WTC11 (cell line): Measurements from ENCODE around the gene ADAM8. TPM values are rescaled to one million over a fixed set of nuclear protein-coding genes. Genes with fewer than 3 reads are reported as not detected.
A peak's percentile ranks its signal among the peaks of the same experiment; 100 is the strongest.

ENCODE experiments used
- ATAC-seq: fragments of 200-7000 bp; cut with Tn5 transposase; 2 replicates; pipeline ENCODE4 v1.10.0; 2021; ENCODE audit warnings: mild to moderate bottlenecking, moderate library complexity
- Bru-seq: library from RNA; stranded (reverse); fragments of 400-500 nt; gene quantifications from one replicate; lab custom pipeline; 2021; lab: Mats Ljungman, UMichigan
- CTCF ChIA-PET: fragments of 300-600 bp; sonication (Branson Sonifier 250); formaldehyde crosslinking; loops from one replicate; lab custom pipeline; 2021; ENCODE audit warnings: antibody characterized with exemption; lab: Charles Lee
- POLR2A ChIA-PET: fragments of 350-600 bp; sonication (Branson Sonifier 250); formaldehyde crosslinking; loops from one replicate; lab custom pipeline; 2021; ENCODE audit warnings: antibody characterized with exemption; lab: Charles Lee
- DNase-seq: peaks from one replicate; pipeline ENCODE4 v3.0.0; 2021; ENCODE audit warnings: low spot score
- H3K27ac Mint-ChIP-seq: 2 replicates; pipeline ENCODE4 v1.8.0; 2021; ENCODE audit warnings: mixed read lengths
- H3K27me3 Mint-ChIP-seq: 2 replicates; pipeline ENCODE4 v1.8.0; 2021; ENCODE audit warnings: low read depth, mild to moderate bottlenecking, moderate library complexity, mixed read lengths
- H3K36me3 Mint-ChIP-seq: 2 replicates; pipeline ENCODE4 v1.8.0; 2021; ENCODE audit warnings: mixed read lengths
- H3K4me1 Mint-ChIP-seq: 2 replicates; pipeline ENCODE4 v1.8.0; 2022; ENCODE audit warnings: mixed read lengths
- H3K4me3 Mint-ChIP-seq: 2 replicates; pipeline ENCODE4 v1.8.0; 2021; ENCODE audit warnings: mild to moderate bottlenecking, moderate library complexity, mixed read lengths
- H3K9me3 Mint-ChIP-seq: 2 replicates; pipeline ENCODE4 v1.8.0; 2021; ENCODE audit warnings: mixed read lengths
- ESRRA ChIP-seq: sonication (generic); formaldehyde crosslinking; IDR thresholded peaks from 2 replicates; pipeline ENCODE4 v1.8.1; 2022; ENCODE audit warnings: mild to moderate bottlenecking, missing genetic modification reagents, borderline replicate concordance
- FOXP1 ChIP-seq: sonication (generic); formaldehyde crosslinking; IDR thresholded peaks from 2 replicates; pipeline ENCODE4 v1.8.0; 2022; ENCODE audit warnings: missing genetic modification reagents, mild to moderate bottlenecking, moderate library complexity, borderline replicate concordance
- MYBL2 ChIP-seq: sonication (generic); formaldehyde crosslinking; IDR thresholded peaks from 2 replicates; pipeline ENCODE4 v1.8.1; 2023; ENCODE audit warnings: mild to moderate bottlenecking, moderate library complexity, missing genetic modification reagents
- NFATC4 ChIP-seq: fragments of 250-450 bp; sonication (Bioruptor Pico); IDR thresholded peaks from 2 replicates; pipeline ENCODE4 v1.9.0; 2021; ENCODE audit warnings: mild to moderate bottlenecking
- NFYB ChIP-seq: sonication (generic); formaldehyde crosslinking; conservative IDR thresholded peaks from 2 replicates; pipeline ENCODE4 v1.8.0; 2022; ENCODE audit warnings: low read depth, missing genetic modification reagents
- PRRX2 ChIP-seq: fragments of 250-450 bp; sonication (Bioruptor Pico); IDR thresholded peaks from 2 replicates; pipeline ENCODE4 v1.8.0; 2021; ENCODE audit warnings: mild to moderate bottlenecking
- RORB ChIP-seq: fragments of 250-450 bp; sonication (Bioruptor Pico); IDR thresholded peaks from 2 replicates; pipeline ENCODE4 v1.9.0; 2021; ENCODE audit warnings: mild to moderate bottlenecking
- SP1 ChIP-seq: sonication (generic); formaldehyde crosslinking; conservative IDR thresholded peaks from 2 replicates; pipeline ENCODE4 v1.8.1; 2022; ENCODE audit warnings: missing genetic modification reagents
- ZNF263 ChIP-seq: sonication (generic); formaldehyde crosslinking; IDR thresholded peaks from 2 replicates; pipeline ENCODE4 v1.8.1; 2022; ENCODE audit warnings: low read depth, mild to moderate bottlenecking, moderate library complexity, missing genetic modification reagents
- long read RNA-seq, 3 experiments: library from RNA in 1 of 3; library from capped mRNA in 1 of 3; library from polyadenylated mRNA in 1 of 3; unstranded in 2 of 3; stranded (forward) in 1 of 3; transcript quantifications; one replicate each; pipeline ENCODE4 v2.0.0, GENCODE V29; 2021
- total RNA-seq: library from RNA; stranded (reverse); gene quantifications from 3 replicates; pipeline ENCODE4 v1.2.3, GENCODE V29; 2021
- TF ChIP-seq, protein P1 (sequence below): sonication (generic); formaldehyde crosslinking; IDR thresholded peaks from 2 replicates; pipeline ENCODE4 v1.8.0; 2022; ENCODE audit warnings: mild to moderate bottlenecking, missing genetic modification reagents
- TF ChIP-seq, protein P2 (sequence below): sonication (generic); formaldehyde crosslinking; IDR thresholded peaks from 2 replicates; pipeline ENCODE4 v1.8.1; 2023; ENCODE audit warnings: mild to moderate bottlenecking, missing genetic modification reagents
- TF ChIP-seq, protein P3 (sequence below): sonication (generic); formaldehyde crosslinking; IDR thresholded peaks from 2 replicates; pipeline ENCODE4 v1.8.1; 2023; ENCODE audit warnings: mild to moderate bottlenecking, missing genetic modification reagents, borderline replicate concordance
- TF ChIP-seq, protein P4 (sequence below): sonication (generic); formaldehyde crosslinking; IDR thresholded peaks from 2 replicates; pipeline ENCODE4 v1.8.0; 2022; ENCODE audit warnings: missing genetic modification reagents

Gene ADAM8
- total RNA-seq (7.2 to 9.5 TPM (median 7.2 TPM) in 3 replicates), Bru-seq, nascent RNA (percentile 19 among the genes with signal in this experiment)
- long read RNA-seq, experiment 1, transcript ADAM8-202 (23 exons, 3,279 nt), result major isoform, 6 of 11 reads
- long read RNA-seq, experiment 1, partial matches to known transcripts, result 1 of 11 reads
- long read RNA-seq, experiment 1, other reads (novel, unspliced or antisense), result 4 of 11 reads
- long read RNA-seq, experiment 2, partial matches to known transcripts, result 1 of 5 reads
- long read RNA-seq, experiment 2, other reads (novel, unspliced or antisense), result 1 of 5 reads
- long read RNA-seq, experiment 3, result 0 reads

DNA sequence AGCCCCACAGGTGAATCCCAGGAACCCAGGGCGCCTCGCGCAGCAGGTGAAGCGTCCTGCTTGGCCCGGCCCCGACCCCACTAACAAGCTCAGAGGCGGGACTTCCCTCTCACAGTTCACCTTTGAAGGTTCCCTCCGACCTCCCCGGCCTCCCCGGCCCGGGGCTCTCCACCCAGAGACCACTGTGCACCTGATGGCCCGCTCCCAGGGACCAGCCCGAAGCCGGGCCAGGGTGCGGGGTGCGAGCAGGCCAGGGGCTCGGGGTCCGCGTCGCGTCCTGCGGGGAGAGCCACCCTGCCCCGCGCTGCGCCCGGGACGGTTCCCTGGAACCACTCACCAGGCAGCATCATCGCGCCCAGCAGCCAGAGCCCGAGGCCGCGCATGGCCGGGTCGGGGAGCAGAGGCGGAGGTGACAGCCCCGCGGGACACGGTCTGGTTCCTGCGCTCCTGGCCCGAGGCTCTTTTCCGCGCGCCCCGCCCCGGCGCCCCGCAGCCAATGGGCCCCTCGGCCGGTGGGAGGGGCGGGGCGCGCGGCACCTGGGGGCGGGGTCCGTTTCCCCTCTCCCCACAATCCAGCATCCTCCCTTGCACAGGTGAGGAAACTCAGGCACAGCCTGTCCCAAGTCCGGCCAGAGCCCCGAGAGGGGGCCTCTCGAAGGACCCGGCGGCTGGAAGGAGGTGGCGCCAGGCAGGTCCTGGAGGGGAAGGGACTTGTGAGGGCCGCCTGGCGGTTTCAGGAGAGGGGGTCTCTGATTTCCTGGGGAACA, at the start of gene ADAM8:
TSS of gene ADAM8 (minus strand) at position 434 of the 767 bp plus-strand sequence. CDS start at position 383, 51 bp downstream.
- ATAC-seq, result peak; percentile 88
- TF ChIP-seq MYBL2, result no peak
- TF ChIP-seq, protein P1, sequence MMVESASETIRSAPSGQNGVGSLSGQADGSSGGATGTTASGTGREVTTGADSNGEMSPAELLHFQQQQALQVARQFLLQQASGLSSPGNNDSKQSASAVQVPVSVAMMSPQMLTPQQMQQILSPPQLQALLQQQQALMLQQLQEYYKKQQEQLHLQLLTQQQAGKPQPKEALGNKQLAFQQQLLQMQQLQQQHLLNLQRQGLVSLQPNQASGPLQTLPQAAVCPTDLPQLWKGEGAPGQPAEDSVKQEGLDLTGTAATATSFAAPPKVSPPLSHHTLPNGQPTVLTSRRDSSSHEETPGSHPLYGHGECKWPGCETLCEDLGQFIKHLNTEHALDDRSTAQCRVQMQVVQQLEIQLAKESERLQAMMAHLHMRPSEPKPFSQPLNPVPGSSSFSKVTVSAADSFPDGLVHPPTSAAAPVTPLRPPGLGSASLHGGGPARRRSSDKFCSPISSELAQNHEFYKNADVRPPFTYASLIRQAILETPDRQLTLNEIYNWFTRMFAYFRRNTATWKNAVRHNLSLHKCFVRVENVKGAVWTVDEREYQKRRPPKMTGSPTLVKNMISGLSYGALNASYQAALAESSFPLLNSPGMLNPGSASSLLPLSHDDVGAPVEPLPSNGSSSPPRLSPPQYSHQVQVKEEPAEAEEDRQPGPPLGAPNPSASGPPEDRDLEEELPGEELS (CRISPR knock-in tag), result 0 out of 2 replicates have a peak, but pooled peaks have one; percentile 60
- no peak for TF ChIP-seq RORB
- TF ChIP-seq, protein P2, sequence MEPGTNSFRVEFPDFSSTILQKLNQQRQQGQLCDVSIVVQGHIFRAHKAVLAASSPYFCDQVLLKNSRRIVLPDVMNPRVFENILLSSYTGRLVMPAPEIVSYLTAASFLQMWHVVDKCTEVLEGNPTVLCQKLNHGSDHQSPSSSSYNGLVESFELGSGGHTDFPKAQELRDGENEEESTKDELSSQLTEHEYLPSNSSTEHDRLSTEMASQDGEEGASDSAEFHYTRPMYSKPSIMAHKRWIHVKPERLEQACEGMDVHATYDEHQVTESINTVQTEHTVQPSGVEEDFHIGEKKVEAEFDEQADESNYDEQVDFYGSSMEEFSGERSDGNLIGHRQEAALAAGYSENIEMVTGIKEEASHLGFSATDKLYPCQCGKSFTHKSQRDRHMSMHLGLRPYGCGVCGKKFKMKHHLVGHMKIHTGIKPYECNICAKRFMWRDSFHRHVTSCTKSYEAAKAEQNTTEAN (CRISPR knock-in tag), result no peak
- 0 out of 2 replicates have a peak, but pooled peaks have one; percentile 20 for TF ChIP-seq ZNF263 (CRISPR knock-in tag)
- 0 out of 2 replicates have a peak, but pooled peaks have one; percentile 36 for TF ChIP-seq ESRRA (CRISPR knock-in tag)
- peak; percentile 74 for TF ChIP-seq SP1
- Mint-ChIP-seq H3K36me3 (no peaks in the 10 kb centered on the region), H3K27me3 (no peaks in the 10 kb centered on the region), H3K4me3 (peak within 1 kb of the TSS; percentile 54), H3K9me3 (no peaks in the 10 kb centered on the region), H3K27ac (no peak within 1 kb of the TSS), H3K4me1 (peaks cover 6% of the 10 kb centered on the region; the same call in 1 of the 2 replicates)
- peak; percentile 87 for DNase-seq
- POLR2A ChIA-PET, result no interaction called here
- CTCF ChIA-PET, result interaction anchor here (0.7 to 2.8 kb wide), 10 partner anchors 9 to 133 kb away, joined by 3 to 23 read pairs (median 6); no protein-coding TSS in a partner anchor

DNA sequence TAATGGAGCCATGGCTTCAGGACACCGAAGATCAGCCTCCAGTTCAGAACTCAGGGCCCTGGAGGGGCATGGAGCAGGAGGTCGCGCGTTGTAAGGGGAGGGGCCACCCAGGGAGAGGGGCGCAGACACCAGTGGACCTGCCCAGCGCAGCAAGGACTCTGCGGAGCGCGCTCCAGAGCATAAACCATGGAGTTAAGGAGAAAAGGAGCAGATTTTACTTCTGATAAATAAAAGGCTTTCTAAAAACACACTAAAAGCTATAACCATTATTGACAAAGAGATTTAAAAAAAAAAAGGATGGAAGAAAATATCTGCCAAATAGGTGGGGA, 49.5 kb upstream of the ADAM8 start:
- ChIA-PET CTCF (no interaction called here), POLR2A (no interaction called here)
- Mint-ChIP-seq H3K27me3 (peaks cover 68% of the 10 kb centered on the region), H3K4me1 (peaks cover 14% of the 10 kb centered on the region), H3K36me3 (no peaks in the 10 kb centered on the region), H3K4me3 (peak overlapping the region; percentile 66), H3K27ac (no peak overlapping the region), H3K9me3 (peaks cover 3% of the 10 kb centered on the region; the same call in 1 of the 2 replicates)
- DNase-seq (peak; percentile 18), ATAC-seq (no peak)
- no peak for TF ChIP-seq FOXP1
- TF ChIP-seq NFATC4, result no peak
- no peak for TF ChIP-seq PRRX2 (CRISPR knock-in tag)
- TF ChIP-seq, protein P1 (CRISPR knock-in tag), result no peak

DNA sequence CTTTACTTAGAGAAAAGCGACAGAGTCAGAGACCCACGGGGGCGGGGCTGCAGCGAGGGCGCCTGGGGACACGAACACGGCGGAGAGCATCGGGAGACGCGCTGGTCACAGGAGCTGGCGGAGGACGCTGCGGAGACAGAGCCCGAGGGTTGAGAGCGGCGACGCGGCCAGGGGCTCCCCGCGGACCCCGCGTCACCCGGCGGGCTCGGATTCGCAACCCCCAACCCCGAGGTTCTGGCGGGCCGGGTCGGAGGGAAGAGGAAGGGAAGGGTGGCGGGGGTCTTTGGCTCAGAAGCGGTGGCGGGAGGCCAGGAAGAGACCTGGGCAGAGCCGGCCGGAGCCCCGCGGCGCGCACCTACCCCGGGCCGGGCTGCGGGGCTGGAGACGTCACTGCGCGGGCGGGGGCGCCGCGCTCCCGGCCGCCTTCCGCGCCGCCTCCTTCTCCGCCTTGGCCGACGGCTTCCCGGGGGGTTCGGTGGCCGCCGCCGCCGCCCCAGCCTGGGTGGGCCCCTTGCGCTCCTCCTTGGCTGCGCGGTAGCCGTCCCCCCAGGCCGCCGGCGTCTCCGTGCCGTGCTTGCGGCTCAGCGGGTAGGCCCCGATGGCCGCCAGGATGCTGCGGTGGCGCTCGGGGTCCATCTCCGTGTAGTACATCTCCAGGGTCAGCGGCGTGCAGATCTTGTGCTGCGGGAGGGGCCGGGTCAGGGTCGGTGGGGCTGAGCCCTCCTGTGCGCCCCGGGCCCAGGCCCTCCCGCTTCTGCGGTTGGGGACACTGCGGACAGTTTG, 49.0 kb upstream of the ADAM8 start:
- Mint-ChIP-seq H3K4me1 (peaks cover 14% of the 10 kb centered on the region), H3K27me3 (peaks cover 62% of the 10 kb centered on the region), H3K4me3 (peak overlapping the region; percentile 70), H3K27ac (no peak overlapping the region), H3K9me3 (peaks cover 3% of the 10 kb centered on the region; the same call in 1 of the 2 replicates), H3K36me3 (no peaks in the 10 kb centered on the region)
- POLR2A ChIA-PET, result no interaction called here
- CTCF ChIA-PET, result interaction anchor here (2.0 kb wide), 1 partner anchor 26 kb away, joined by 9 read pairs; no protein-coding TSS in a partner anchor
- DNase-seq (peak; percentile 39), ATAC-seq (peak; percentile 6)
- TF ChIP-seq, protein P3, sequence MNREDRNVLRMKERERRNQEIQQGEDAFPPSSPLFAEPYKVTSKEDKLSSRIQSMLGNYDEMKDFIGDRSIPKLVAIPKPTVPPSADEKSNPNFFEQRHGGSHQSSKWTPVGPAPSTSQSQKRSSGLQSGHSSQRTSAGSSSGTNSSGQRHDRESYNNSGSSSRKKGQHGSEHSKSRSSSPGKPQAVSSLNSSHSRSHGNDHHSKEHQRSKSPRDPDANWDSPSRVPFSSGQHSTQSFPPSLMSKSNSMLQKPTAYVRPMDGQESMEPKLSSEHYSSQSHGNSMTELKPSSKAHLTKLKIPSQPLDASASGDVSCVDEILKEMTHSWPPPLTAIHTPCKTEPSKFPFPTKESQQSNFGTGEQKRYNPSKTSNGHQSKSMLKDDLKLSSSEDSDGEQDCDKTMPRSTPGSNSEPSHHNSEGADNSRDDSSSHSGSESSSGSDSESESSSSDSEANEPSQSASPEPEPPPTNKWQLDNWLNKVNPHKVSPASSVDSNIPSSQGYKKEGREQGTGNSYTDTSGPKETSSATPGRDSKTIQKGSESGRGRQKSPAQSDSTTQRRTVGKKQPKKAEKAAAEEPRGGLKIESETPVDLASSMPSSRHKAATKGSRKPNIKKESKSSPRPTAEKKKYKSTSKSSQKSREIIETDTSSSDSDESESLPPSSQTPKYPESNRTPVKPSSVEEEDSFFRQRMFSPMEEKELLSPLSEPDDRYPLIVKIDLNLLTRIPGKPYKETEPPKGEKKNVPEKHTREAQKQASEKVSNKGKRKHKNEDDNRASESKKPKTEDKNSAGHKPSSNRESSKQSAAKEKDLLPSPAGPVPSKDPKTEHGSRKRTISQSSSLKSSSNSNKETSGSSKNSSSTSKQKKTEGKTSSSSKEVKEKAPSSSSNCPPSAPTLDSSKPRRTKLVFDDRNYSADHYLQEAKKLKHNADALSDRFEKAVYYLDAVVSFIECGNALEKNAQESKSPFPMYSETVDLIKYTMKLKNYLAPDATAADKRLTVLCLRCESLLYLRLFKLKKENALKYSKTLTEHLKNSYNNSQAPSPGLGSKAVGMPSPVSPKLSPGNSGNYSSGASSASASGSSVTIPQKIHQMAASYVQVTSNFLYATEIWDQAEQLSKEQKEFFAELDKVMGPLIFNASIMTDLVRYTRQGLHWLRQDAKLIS (CRISPR knock-in tag), result no peak
- TF ChIP-seq, protein P4, sequence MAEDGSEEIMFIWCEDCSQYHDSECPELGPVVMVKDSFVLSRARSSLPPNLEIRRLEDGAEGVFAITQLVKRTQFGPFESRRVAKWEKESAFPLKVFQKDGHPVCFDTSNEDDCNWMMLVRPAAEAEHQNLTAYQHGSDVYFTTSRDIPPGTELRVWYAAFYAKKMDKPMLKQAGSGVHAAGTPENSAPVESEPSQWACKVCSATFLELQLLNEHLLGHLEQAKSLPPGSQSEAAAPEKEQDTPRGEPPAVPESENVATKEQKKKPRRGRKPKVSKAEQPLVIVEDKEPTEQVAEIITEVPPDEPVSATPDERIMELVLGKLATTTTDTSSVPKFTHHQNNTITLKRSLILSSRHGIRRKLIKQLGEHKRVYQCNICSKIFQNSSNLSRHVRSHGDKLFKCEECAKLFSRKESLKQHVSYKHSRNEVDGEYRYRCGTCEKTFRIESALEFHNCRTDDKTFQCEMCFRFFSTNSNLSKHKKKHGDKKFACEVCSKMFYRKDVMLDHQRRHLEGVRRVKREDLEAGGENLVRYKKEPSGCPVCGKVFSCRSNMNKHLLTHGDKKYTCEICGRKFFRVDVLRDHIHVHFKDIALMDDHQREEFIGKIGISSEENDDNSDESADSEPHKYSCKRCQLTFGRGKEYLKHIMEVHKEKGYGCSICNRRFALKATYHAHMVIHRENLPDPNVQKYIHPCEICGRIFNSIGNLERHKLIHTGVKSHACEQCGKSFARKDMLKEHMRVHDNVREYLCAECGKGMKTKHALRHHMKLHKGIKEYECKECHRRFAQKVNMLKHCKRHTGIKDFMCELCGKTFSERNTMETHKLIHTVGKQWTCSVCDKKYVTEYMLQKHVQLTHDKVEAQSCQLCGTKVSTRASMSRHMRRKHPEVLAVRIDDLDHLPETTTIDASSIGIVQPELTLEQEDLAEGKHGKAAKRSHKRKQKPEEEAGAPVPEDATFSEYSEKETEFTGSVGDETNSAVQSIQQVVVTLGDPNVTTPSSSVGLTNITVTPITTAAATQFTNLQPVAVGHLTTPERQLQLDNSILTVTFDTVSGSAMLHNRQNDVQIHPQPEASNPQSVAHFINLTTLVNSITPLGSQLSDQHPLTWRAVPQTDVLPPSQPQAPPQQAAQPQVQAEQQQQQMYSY (CRISPR knock-in tag), result 0 out of 2 replicates have a peak, but pooled peaks have one; percentile 1
- no peak for TF ChIP-seq NFYB
